HCT116 (cell line): ENCODE measurements around the gene PRELID2. TPM values are rescaled to one million over a fixed set of nuclear protein-coding genes. Genes with fewer than 3 reads are reported as not detected.

Experiments used
- ATAC-seq: fragments of 200-7000 bp; cut with Tn5 transposase; 2 replicates; pipeline ENCODE4 v1.9.1; 2020; ENCODE audit warnings: mild to moderate bottlenecking, moderate library complexity
- BruUV-seq: library from RNA; stranded (reverse); fragments of 400-500 nt; replicated peaks from 2 replicates; lab custom pipeline; 2021; lab: Mats Ljungman, UMichigan
- CTCF ChIA-PET: fragments of 300-600 bp; sonication (Branson Sonifier 250); formaldehyde crosslinking; loops from one replicate; lab custom pipeline; 2021; ENCODE audit warnings: antibody characterized with exemption; lab: Charles Lee
- POLR2A ChIA-PET: fragments of 300-600, 350-600 bp; sonication (Branson Sonifier 250); formaldehyde crosslinking; loops from one replicate; lab custom pipeline; 2021; ENCODE audit warnings: antibody characterized with exemption; lab: Charles Lee
- RAD21 ChIA-PET, 2 experiments: fragments of 300-600 bp; sonication (Branson Sonifier 250); formaldehyde crosslinking; loops; one replicate each; lab custom pipeline; 2023; ENCODE audit warnings: low total read pairs in 2 of 2; ENCODE audit not compliant: uncharacterized antibody in 2 of 2, unreplicated experiment in 2 of 2, low non-redundant PET in 1 of 2; lab: Charles Lee
- DNase-seq: peaks from one replicate; pipeline ENCODE4 v3.0.0-alpha.2; 2010; ENCODE audit warnings: low read depth, low spot score
- H2AFZ ChIP-seq: fragments of 200-600 bp; shearing (Covaris generic), sonication (generic); 2 replicates; pipeline ENCODE4 v1.6.1; 2017; ENCODE audit warnings: low read depth, mixed run types, mixed read lengths, antibody characterized with exemption, low read length; ENCODE audit not compliant: poor library complexity, severe bottlenecking
- H3K27ac ChIP-seq: 2 replicates; pipeline ENCODE4 v1.5.1; 2012; ENCODE audit warnings: low read depth, low read length
- H3K27me3 ChIP-seq: fragments of 200-600 bp; sonication (generic); 2 replicates; pipeline ENCODE4 v1.6.1; 2016; ENCODE audit warnings: mixed run types, low read length, mixed read lengths; ENCODE audit not compliant: insufficient read depth
- H3K36me3 ChIP-seq, 2 experiments: fragments of 200-500 bp in 1 of 2; fragments of 200-600 bp in 1 of 2; sonication (Bioruptor generic) in 1 of 2; sonication (generic) in 1 of 2; 2 replicates each; pipeline versions ENCODE4 v1.5.1 to v1.6.1; 2014 to 2016; ENCODE audit warnings: low read length in 2 of 2, inconsistent platforms in 1 of 2, mixed read lengths in 1 of 2, mixed run types in 1 of 2; ENCODE audit not compliant: insufficient read depth in 2 of 2, control insufficient read depth in 1 of 2
- H3K4me1 ChIP-seq, 2 experiments: fragments of 200-600 bp in 1 of 2; sonication (generic) in 1 of 2; 2 replicates each; pipeline versions ENCODE4 v1.5.1 to v1.6.1; 2012 to 2017; ENCODE audit warnings: low read length in 2 of 2, inconsistent platforms in 1 of 2, mild to moderate bottlenecking in 1 of 2, mixed read lengths in 1 of 2, mixed run types in 1 of 2, moderate library complexity in 1 of 2; ENCODE audit not compliant: insufficient read depth in 2 of 2, control insufficient read depth in 1 of 2
- H3K4me2 ChIP-seq: fragments of 200-600 bp; sonication (generic); 2 replicates; pipeline ENCODE4 v1.6.1; 2017; ENCODE audit warnings: mixed run types, low read length, mixed read lengths
- H3K4me3 ChIP-seq, 2 experiments: fragments of 200-600 bp in 1 of 2; sonication (generic) in 1 of 2; replicated peaks in 1 of 2; 2 replicates each; pipeline ENCODE4 v1.5.1; 2011 to 2016; ENCODE audit warnings: low read length in 2 of 2, control low read depth in 1 of 2, low read depth in 1 of 2, mild to moderate bottlenecking in 1 of 2, mixed read lengths in 1 of 2, mixed run types in 1 of 2
- H3K79me2 ChIP-seq: fragments of 200-600 bp; sonication (generic); 2 replicates; pipeline ENCODE4 v1.6.1; 2017; ENCODE audit warnings: mild to moderate bottlenecking, mixed run types, low read length, moderate library complexity, mixed read lengths; ENCODE audit not compliant: insufficient read depth
- H3K9ac ChIP-seq: fragments of 200-600 bp; sonication (generic); 2 replicates; pipeline ENCODE4 v1.6.1; 2016; ENCODE audit warnings: low read length, mixed read lengths
- H3K9me2 ChIP-seq: fragments of 200-600 bp; sonication (generic), shearing (Covaris generic); 2 replicates; pipeline ENCODE4 v1.6.1; 2017; ENCODE audit warnings: mixed run types, mild to moderate bottlenecking, moderate library complexity; ENCODE audit not compliant: insufficient read depth
- H3K9me3 ChIP-seq, 2 experiments: fragments of 200-500 bp in 1 of 2; fragments of 200-600 bp in 1 of 2; sonication (Bioruptor generic) in 1 of 2; sonication (generic) in 1 of 2; 2 replicates each; pipeline ENCODE4 v1.6.1; 2014 to 2017; ENCODE audit warnings: low read length in 2 of 2, mixed read lengths in 2 of 2, inconsistent platforms in 1 of 2, low read depth in 1 of 2, mild to moderate bottlenecking in 1 of 2, mixed run types in 1 of 2, moderate library complexity in 1 of 2; ENCODE audit not compliant: control insufficient read depth in 1 of 2, insufficient read depth in 1 of 2
- H4K20me1 ChIP-seq: fragments of 200-600 bp; sonication (generic), shearing (Covaris generic); 2 replicates; pipeline ENCODE4 v1.6.1; 2017; ENCODE audit warnings: mixed run types, mild to moderate bottlenecking, moderate library complexity; ENCODE audit not compliant: insufficient read depth
- CBX3 ChIP-seq: IDR thresholded peaks from 2 replicates; pipeline ENCODE4 v1.6.1; 2012; ENCODE audit warnings: low read depth
- CEBPB ChIP-seq: IDR thresholded peaks from 2 replicates; pipeline ENCODE4 v1.6.1; 2012; ENCODE audit warnings: low read depth
- EGR1 ChIP-seq: IDR thresholded peaks from 2 replicates; pipeline ENCODE4 v1.6.1; 2012; ENCODE audit warnings: low read depth
- ELF1 ChIP-seq: IDR thresholded peaks from 2 replicates; pipeline ENCODE4 v1.6.1; 2012; ENCODE audit warnings: low read depth, borderline replicate concordance
- EZH2phosphoT487 ChIP-seq: fragments of 200-600 bp; IDR thresholded peaks from 2 replicates; pipeline ENCODE4 v1.6.1; 2018; ENCODE audit warnings: antibody characterized with exemption, borderline replicate concordance
- FOSL1 ChIP-seq: IDR thresholded peaks from 2 replicates; pipeline ENCODE4 v1.6.1; 2012; ENCODE audit warnings: low read depth
- JUND ChIP-seq: IDR thresholded peaks from 2 replicates; pipeline ENCODE4 v1.6.1; 2012
- POLR2A ChIP-seq: IDR thresholded peaks from 2 replicates; pipeline ENCODE4 v1.7.0; 2011; ENCODE audit warnings: borderline replicate concordance; ENCODE audit not compliant: insufficient read depth, insufficient read length; ENCODE audit errors: extremely low read depth
- POLR2AphosphoS5 ChIP-seq: IDR thresholded peaks from 2 replicates; pipeline ENCODE4 v1.6.1; 2011; ENCODE audit warnings: mild to moderate bottlenecking, low read depth, low read length, moderate library complexity
- SRF ChIP-seq: IDR thresholded peaks from 2 replicates; pipeline ENCODE4 v1.6.1; 2012; ENCODE audit warnings: low read depth
- TCF7L2 ChIP-seq: IDR thresholded peaks from 2 replicates; pipeline ENCODE4 v1.7.0; 2011; ENCODE audit warnings: borderline replicate concordance, inconsistent platforms; ENCODE audit not compliant: insufficient read depth, insufficient read length; ENCODE audit errors: extremely low read depth
- YY1 ChIP-seq: IDR thresholded peaks from 2 replicates; pipeline ENCODE4 v1.6.1; 2011; ENCODE audit warnings: low read length, low read depth, moderate library complexity, mild to moderate bottlenecking; ENCODE audit not compliant: insufficient replicate concordance; ENCODE audit errors: extremely low read depth
- ZFX ChIP-seq: fragments of 450-650 bp; IDR thresholded peaks from 2 replicates; pipeline ENCODE4 v1.6.1; 2017
- ZNF274 ChIP-seq: fragments of 200-500 bp; sonication (Bioruptor generic); IDR thresholded peaks from 2 replicates; pipeline ENCODE4 v1.6.1; 2014; ENCODE audit warnings: mild to moderate bottlenecking, low read depth, low read length, inconsistent platforms
- intact Hi-C: fragments of 100-400 bp; cut with micrococcal nuclease; formaldehyde crosslinking; loops from 2 replicates; pipeline ENCODE4 v1.10.0; 2022
- total RNA-seq: library from RNA; stranded (reverse); gene quantifications from one replicate; pipeline ENCODE4 v1.2.1, GENCODE V29; 2021; ENCODE audit not compliant: unreplicated experiment
- TF ChIP-seq, protein P1 (sequence below): IDR thresholded peaks from 2 replicates; pipeline ENCODE4 v1.6.1; 2011; ENCODE audit warnings: mild to moderate bottlenecking, low read length, moderate library complexity; ENCODE audit not compliant: insufficient replicate concordance; ENCODE audit errors: extremely low read depth
- TF ChIP-seq, protein P2 (sequence below): IDR thresholded peaks from 2 replicates; pipeline ENCODE4 v1.6.1; 2012
- TF ChIP-seq, protein P3 (sequence below), 3 experiments: fragments of 200-600 bp in 1 of 3; sonication (generic) in 1 of 3; IDR thresholded peaks in 2 of 3; conservative IDR thresholded peaks in 1 of 3; 2 replicates each; pipeline ENCODE4 v1.5.1; 2012 to 2017; ENCODE audit warnings: low read depth in 2 of 3, low read length in 2 of 3, antibody characterized with exemption in 1 of 3, borderline replicate concordance in 1 of 3, control low read depth in 1 of 3, mild to moderate bottlenecking in 1 of 3, mixed read lengths in 1 of 3, mixed run types in 1 of 3, moderate library complexity in 1 of 3; ENCODE audit not compliant: insufficient read depth in 1 of 3
- TF ChIP-seq, protein P4 (sequence below): IDR thresholded peaks from 2 replicates; pipeline ENCODE4 v1.6.1; 2012; ENCODE audit warnings: low read depth

PRELID2 gene
- total RNA-seq, 1 experiment from 2014 or later: 20.1 TPM

DNA sequence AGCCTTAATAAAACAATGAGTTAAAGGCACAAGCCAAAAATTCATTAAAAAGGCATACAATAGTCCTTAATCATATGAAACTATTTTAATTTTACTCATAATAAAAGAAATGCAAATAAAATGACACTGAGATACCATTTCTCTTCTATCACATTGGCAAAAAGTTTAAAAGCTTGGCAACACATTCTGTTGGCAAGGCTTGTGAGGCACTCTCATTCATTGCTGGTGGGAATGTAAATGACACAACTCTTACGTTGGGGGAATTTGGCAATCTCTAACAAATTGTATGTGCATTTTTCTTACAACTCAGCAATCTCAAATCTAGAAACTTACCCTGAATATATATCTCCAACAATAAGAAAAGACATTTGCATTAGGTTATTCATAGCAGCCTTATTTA lies 111.6 kb downstream of the PRELID2 start:
- no peaks in the 10 kb centered on the region for H3K4me1 ChIP-seq
- H2AFZ ChIP-seq: no peak overlapping the region
- peaks cover 0 to 3% of the 10 kb centered on the region in 2 experiments; a peak in 2 of 4 replicates for H3K9me3 ChIP-seq
- TF ChIP-seq POLR2A (no peak), ZNF274 (no peak), TCF7L2 (no peak), ELF1 (no peak), CBX3 (no peak), YY1 (no peak), EGR1 (no peak), FOSL1 (no peak), POLR2AphosphoS5 (no peak), ZFX (no peak), JUND (no peak), CEBPB (no peak), SRF (no peak), EZH2phosphoT487 (no peak)
- TF ChIP-seq, protein P1, sequence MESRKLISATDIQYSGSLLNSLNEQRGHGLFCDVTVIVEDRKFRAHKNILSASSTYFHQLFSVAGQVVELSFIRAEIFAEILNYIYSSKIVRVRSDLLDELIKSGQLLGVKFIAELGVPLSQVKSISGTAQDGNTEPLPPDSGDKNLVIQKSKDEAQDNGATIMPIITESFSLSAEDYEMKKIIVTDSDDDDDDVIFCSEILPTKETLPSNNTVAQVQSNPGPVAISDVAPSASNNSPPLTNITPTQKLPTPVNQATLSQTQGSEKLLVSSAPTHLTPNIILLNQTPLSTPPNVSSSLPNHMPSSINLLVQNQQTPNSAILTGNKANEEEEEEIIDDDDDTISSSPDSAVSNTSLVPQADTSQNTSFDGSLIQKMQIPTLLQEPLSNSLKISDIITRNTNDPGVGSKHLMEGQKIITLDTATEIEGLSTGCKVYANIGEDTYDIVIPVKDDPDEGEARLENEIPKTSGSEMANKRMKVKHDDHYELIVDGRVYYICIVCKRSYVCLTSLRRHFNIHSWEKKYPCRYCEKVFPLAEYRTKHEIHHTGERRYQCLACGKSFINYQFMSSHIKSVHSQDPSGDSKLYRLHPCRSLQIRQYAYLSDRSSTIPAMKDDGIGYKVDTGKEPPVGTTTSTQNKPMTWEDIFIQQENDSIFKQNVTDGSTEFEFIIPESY: no peak
- TF ChIP-seq, protein P2, sequence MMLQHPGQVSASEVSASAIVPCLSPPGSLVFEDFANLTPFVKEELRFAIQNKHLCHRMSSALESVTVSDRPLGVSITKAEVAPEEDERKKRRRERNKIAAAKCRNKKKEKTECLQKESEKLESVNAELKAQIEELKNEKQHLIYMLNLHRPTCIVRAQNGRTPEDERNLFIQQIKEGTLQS: no peak
- TF ChIP-seq, protein P3, sequence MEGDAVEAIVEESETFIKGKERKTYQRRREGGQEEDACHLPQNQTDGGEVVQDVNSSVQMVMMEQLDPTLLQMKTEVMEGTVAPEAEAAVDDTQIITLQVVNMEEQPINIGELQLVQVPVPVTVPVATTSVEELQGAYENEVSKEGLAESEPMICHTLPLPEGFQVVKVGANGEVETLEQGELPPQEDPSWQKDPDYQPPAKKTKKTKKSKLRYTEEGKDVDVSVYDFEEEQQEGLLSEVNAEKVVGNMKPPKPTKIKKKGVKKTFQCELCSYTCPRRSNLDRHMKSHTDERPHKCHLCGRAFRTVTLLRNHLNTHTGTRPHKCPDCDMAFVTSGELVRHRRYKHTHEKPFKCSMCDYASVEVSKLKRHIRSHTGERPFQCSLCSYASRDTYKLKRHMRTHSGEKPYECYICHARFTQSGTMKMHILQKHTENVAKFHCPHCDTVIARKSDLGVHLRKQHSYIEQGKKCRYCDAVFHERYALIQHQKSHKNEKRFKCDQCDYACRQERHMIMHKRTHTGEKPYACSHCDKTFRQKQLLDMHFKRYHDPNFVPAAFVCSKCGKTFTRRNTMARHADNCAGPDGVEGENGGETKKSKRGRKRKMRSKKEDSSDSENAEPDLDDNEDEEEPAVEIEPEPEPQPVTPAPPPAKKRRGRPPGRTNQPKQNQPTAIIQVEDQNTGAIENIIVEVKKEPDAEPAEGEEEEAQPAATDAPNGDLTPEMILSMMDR (IDR thresholded peaks at IDR 0.05 in 2 of 3, conservative IDR thresholded peaks at IDR 0.05 in 1 of 3; ENCODE audit: borderline replicate concordance in 1 of 3, insufficient read depth in 1 of 3, low read depth in 2 of 3, low read length in 2 of 3): no peak
- TF ChIP-seq, protein P4, sequence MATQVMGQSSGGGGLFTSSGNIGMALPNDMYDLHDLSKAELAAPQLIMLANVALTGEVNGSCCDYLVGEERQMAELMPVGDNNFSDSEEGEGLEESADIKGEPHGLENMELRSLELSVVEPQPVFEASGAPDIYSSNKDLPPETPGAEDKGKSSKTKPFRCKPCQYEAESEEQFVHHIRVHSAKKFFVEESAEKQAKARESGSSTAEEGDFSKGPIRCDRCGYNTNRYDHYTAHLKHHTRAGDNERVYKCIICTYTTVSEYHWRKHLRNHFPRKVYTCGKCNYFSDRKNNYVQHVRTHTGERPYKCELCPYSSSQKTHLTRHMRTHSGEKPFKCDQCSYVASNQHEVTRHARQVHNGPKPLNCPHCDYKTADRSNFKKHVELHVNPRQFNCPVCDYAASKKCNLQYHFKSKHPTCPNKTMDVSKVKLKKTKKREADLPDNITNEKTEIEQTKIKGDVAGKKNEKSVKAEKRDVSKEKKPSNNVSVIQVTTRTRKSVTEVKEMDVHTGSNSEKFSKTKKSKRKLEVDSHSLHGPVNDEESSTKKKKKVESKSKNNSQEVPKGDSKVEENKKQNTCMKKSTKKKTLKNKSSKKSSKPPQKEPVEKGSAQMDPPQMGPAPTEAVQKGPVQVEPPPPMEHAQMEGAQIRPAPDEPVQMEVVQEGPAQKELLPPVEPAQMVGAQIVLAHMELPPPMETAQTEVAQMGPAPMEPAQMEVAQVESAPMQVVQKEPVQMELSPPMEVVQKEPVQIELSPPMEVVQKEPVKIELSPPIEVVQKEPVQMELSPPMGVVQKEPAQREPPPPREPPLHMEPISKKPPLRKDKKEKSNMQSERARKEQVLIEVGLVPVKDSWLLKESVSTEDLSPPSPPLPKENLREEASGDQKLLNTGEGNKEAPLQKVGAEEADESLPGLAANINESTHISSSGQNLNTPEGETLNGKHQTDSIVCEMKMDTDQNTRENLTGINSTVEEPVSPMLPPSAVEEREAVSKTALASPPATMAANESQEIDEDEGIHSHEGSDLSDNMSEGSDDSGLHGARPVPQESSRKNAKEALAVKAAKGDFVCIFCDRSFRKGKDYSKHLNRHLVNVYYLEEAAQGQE: no peak
- no peaks in the 10 kb centered on the region for H4K20me1 ChIP-seq
- ATAC-seq: no peak
- no peak overlapping the region for H3K4me3 ChIP-seq
- intact Hi-C loops: no loop called here
- CTCF ChIA-PET: interaction anchor here (1.3 kb wide), 1 partner anchor 13 kb away, joined by 3 read pairs; no protein-coding TSS in a partner anchor
- H3K9ac ChIP-seq: no peak overlapping the region
- RAD21 ChIA-PET: no interaction called here
- POLR2A ChIA-PET: no interaction called here
- no peak overlapping the region for H3K27ac ChIP-seq
- H3K9me2 ChIP-seq: no peaks in the 10 kb centered on the region
- no peak overlapping the region for H3K4me2 ChIP-seq
- H3K27me3 ChIP-seq: no peaks in the 10 kb centered on the region
- no peaks in the 10 kb centered on the region for H3K79me2 ChIP-seq
- no TSS peak for BruUV-seq
- no peaks in the 10 kb centered on the region for H3K36me3 ChIP-seq
- DNase-seq: no peak
